Common myeloid progenitor, CD34-positive (primary cell): ENCODE measurements around the gene PIP5KL1.
"Not testable (repeated sequence)": the region's sequence is repeated elsewhere in the genome, so short reads cannot be mapped to it uniquely, and the experiment has no call there.

ENCODE experiments used
- CTCF ChIA-PET: fragments of 350-600 bp; sonication (Branson Sonifier 250); formaldehyde crosslinking; loops from one replicate; lab custom pipeline; 2021; ENCODE audit warnings: antibody characterized with exemption; lab: Charles Lee
- POLR2A ChIA-PET: fragments of 350-600 bp; sonication (Branson Sonifier 250); formaldehyde crosslinking; loops from one replicate; lab custom pipeline; 2021; ENCODE audit warnings: antibody characterized with exemption; lab: Charles Lee
- DNase-seq, 3 donors: peaks; one replicate each; pipeline versions ENCODE4 v3.0.0 to v3.0.0-alpha.2; 2013
- H3K27ac ChIP-seq, 2 experiments: 1 replicate in 1 of 2; 2 replicates in 1 of 2; pipeline ENCODE4 v1.7.0; 2013; ENCODE audit warnings: inconsistent platforms in 2 of 2, low read length in 2 of 2, mild to moderate bottlenecking in 2 of 2, low read depth in 1 of 2, moderate library complexity in 1 of 2; ENCODE audit not compliant: severe bottlenecking in 2 of 2, insufficient read depth in 1 of 2, poor library complexity in 1 of 2
- H3K27me3 ChIP-seq, 5 experiments: replicated peaks in 2 of 5; 1 replicate in 3 of 5; 2 replicates in 2 of 5; pipeline versions ENCODE4 v1.6.1 to v1.7.0; 2013; ENCODE audit warnings: low read length in 4 of 5, mild to moderate bottlenecking in 2 of 5, moderate library complexity in 2 of 5, inconsistent platforms in 1 of 5; ENCODE audit not compliant: insufficient read depth in 5 of 5, control insufficient read depth in 4 of 5
- H3K36me3 ChIP-seq, 4 experiments: 1 replicate in 2 of 4; 2 replicates in 2 of 4; pipeline versions ENCODE4 v1.6.1 to v1.7.0; 2013; ENCODE audit warnings: low read length in 3 of 4, control low read depth in 1 of 4, mild to moderate bottlenecking in 1 of 4; ENCODE audit not compliant: control insufficient read depth in 4 of 4, insufficient read depth in 4 of 4
- H3K4me1 ChIP-seq, 4 experiments: 1 replicate in 3 of 4; 2 replicates in 1 of 4; pipeline versions ENCODE4 v1.6.1 to v1.7.1; 2013; ENCODE audit warnings: low read length in 3 of 4, mild to moderate bottlenecking in 3 of 4, control low read depth in 1 of 4, inconsistent platforms in 1 of 4, moderate library complexity in 1 of 4; ENCODE audit not compliant: control insufficient read depth in 4 of 4, insufficient read depth in 4 of 4; ENCODE audit errors: control extremely low read depth in 1 of 4
- H3K4me3 ChIP-seq, 7 experiments: 1 replicate in 4 of 7; 2 replicates in 3 of 7; pipeline versions ENCODE4 v1.5.1 to v1.7.0; 2013; ENCODE audit warnings: mild to moderate bottlenecking in 7 of 7, low read length in 6 of 7, moderate library complexity in 6 of 7, inconsistent platforms in 2 of 7, low read depth in 2 of 7, control low read depth in 1 of 7; ENCODE audit not compliant: insufficient read depth in 4 of 7, control insufficient read depth in 1 of 7; ENCODE audit errors: extremely low read depth in 1 of 7
- H3K9me3 ChIP-seq, 5 experiments: 1 replicate in 4 of 5; 2 replicates in 1 of 5; pipeline versions ENCODE4 v1.6.1 to v1.7.1; 2013; ENCODE audit warnings: low read length in 4 of 5, mild to moderate bottlenecking in 2 of 5, inconsistent platforms in 1 of 5, low read depth in 1 of 5, moderate library complexity in 1 of 5; ENCODE audit not compliant: control insufficient read depth in 4 of 5, insufficient read depth in 2 of 5; ENCODE audit errors: control extremely low read depth in 1 of 5
- WGBS: methylation state at CpG from one replicate; pipeline ENCODE4 v1.1.5; 2013; ENCODE audit not compliant: insufficient coverage; 5-methylcytosine and 5-hydroxymethylcytosine counted together

The PIP5KL1 gene

GRCh38 chr9:127886401-127886972, 44.1 kb downstream of the PIP5KL1 start:
- Histone ChIP-seq H3K4me3 (no peak overlapping the region), H3K9me3 (no peaks in the 10 kb centered on the region), H3K27ac (no peak overlapping the region), H3K27me3 (no peaks in the 10 kb centered on the region), H3K36me3 (peaks cover 5 to 49% (median 26%) of the 10 kb centered on the region in 4 experiments), H3K4me1 (peaks cover 4 to 45% (median 39%) of the 10 kb centered on the region in 4 experiments)
- ChIA-PET CTCF (interaction anchor here (1.6 kb wide), 1 partner anchor 12 kb away, joined by 6 read pairs; no protein-coding TSS in a partner anchor), POLR2A (no interaction called here)
- 99% methylated on average over 15 of the region's 18 CpGs for WGBS
- no peak for DNase-seq

- Histone ChIP-seq H3K27ac (peak overlapping the region in 1 of 2 experiments; percentile 59), H3K36me3 (peaks cover 2 to 44% (median 22%) of the 10 kb centered on the region in 4 experiments), H3K4me3 (peak overlapping the region in 1 of 7 experiments; percentile 23), H3K27me3 (no peaks in the 10 kb centered on the region), H3K4me1 (peaks cover 4 to 45% (median 39%) of the 10 kb centered on the region in 4 experiments), H3K9me3 (no peaks in the 10 kb centered on the region)
- ChIA-PET CTCF (interaction anchor here (0.8 to 2.2 kb wide), 9 partner anchors 9 to 40 kb away, joined by 3 to 15 read pairs (median 4); partner anchors contain the start of genes ENG and ST6GALNAC6), POLR2A (interaction anchor here (0.9 to 1.8 kb wide), 2 partner anchors 13 to 18 kb away, joined by 4 to 7 read pairs; no protein-coding TSS in a partner anchor)
- 86% methylated on average over 8 of the region's 13 CpGs for WGBS
- DNase-seq, result no peak
Measured at GRCh38 chr9:127885508-127886281, 44.9 kb downstream of the PIP5KL1 start.

- no peak for DNase-seq
- Histone ChIP-seq H3K4me3 (peak overlapping the region in 1 of 7 experiments; percentile 23), H3K36me3 (peaks cover 2 to 37% (median 19%) of the 10 kb centered on the region in 4 experiments), H3K27me3 (no peaks in the 10 kb centered on the region), H3K4me1 (peaks cover 4 to 45% (median 39%) of the 10 kb centered on the region in 4 experiments), H3K9me3 (no peaks in the 10 kb centered on the region), H3K27ac (peak overlapping the region in 1 of 2 experiments; percentile 54)
- ChIA-PET CTCF (interaction anchor here (0.7 to 2.2 kb wide), 14 partner anchors 9 to 98 kb away, joined by 3 to 15 read pairs (median 4); partner anchors contain the start of genes ENG, ST6GALNAC4 and ST6GALNAC6), POLR2A (interaction anchor here (0.9 to 1.8 kb wide), 2 partner anchors 14 to 18 kb away, joined by 4 to 7 read pairs; no protein-coding TSS in a partner anchor)
- 67% methylated on average over 11 of the region's 15 CpGs for WGBS
Measured at GRCh38 chr9:127884976-127885490, 45.5 kb downstream of the PIP5KL1 start.

- peak overlapping the region in 1 of 2 experiments; percentile 54 for H3K27ac ChIP-seq
- H3K27me3 ChIP-seq, result no peaks in the 10 kb centered on the region
- ChIA-PET CTCF (interaction anchor here (0.7 to 2.2 kb wide), 13 partner anchors 10 to 100 kb away, joined by 3 to 15 read pairs (median 4); partner anchors contain the start of genes ENG, ST6GALNAC4 and ST6GALNAC6), POLR2A (interaction anchor here (1.8 kb wide), 1 partner anchor 19 kb away, joined by 7 read pairs; no protein-coding TSS in a partner anchor)
- H3K4me3 ChIP-seq, result peak overlapping the region in 3 of 7 experiments; percentile 1 to 45 (median 23)
- peaks cover 4 to 45% (median 39%) of the 10 kb centered on the region in 4 experiments for H3K4me1 ChIP-seq
- peaks cover 2 to 35% (median 18%) of the 10 kb centered on the region in 4 experiments for H3K36me3 ChIP-seq
- DNase-seq, result peak; percentile 94 to 99 (median 98)
- WGBS, result under 1% methylated on average over 11 of the region's 11 CpGs
- H3K9me3 ChIP-seq, result no peaks in the 10 kb centered on the region
Measured at GRCh38 chr9:127884427-127884911, 46.1 kb downstream of the PIP5KL1 start.

DNA sequence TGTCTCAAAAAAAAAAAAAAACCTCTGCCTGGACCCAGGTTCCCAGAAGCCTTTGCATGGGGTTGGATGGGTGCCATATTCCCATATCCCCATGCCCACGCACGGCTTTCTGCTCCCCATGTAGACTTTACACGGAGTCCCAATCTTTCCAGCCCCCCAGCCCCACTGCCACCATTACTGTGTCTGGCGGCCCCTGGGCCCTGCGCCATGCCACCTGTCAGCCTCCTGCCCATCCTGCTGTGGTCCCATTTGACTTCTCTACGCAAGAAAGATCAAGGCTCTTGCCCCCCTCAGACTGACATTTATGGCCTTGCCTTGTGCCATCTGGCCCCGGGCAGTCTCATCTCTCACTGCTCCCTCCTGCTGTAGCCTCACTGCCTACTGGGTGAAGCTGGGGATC, 46.6 kb downstream of the PIP5KL1 start:
- Histone ChIP-seq H3K27me3 (no peaks in the 10 kb centered on the region), H3K4me1 (peaks cover 4 to 45% (median 40%) of the 10 kb centered on the region in 4 experiments), H3K9me3 (no peaks in the 10 kb centered on the region), H3K27ac (no peak overlapping the region), H3K36me3 (peaks cover 2 to 35% (median 17%) of the 10 kb centered on the region in 4 experiments), H3K4me3 (peak overlapping the region in 2 of 7 experiments; percentile 42 to 45)
- ChIA-PET CTCF (interaction anchor here (0.9 to 2.2 kb wide), 4 partner anchors 32 to 99 kb away, joined by 3 to 14 read pairs (median 4); partner anchors contain the start of gene ST6GALNAC4), POLR2A (interaction anchor here (1.8 kb wide), 1 partner anchor 19 kb away, joined by 7 read pairs; no protein-coding TSS in a partner anchor)
- WGBS, result 84% methylated on average over 5 of the region's 7 CpGs
- DNase-seq, result no peak

GRCh38 chr9:127881715-127882114, 48.9 kb downstream of the PIP5KL1 start:
- not testable (repeated sequence) for H3K4me3 ChIP-seq, H3K9me3 ChIP-seq, H3K27ac ChIP-seq, H3K27me3 ChIP-seq, DNase-seq
- peaks cover 2 to 22% (median 5%) of the 10 kb centered on the region in 4 experiments for H3K36me3 ChIP-seq
- ChIA-PET POLR2A (interaction anchor here (0.6 to 2.2 kb wide), 4 partner anchors 17 to 79 kb away, joined by 3 to 13 read pairs (median 4); partner anchors contain the start of genes FPGS, ST6GALNAC4 and ST6GALNAC6), CTCF (interaction anchor here (0.6 to 3.5 kb wide), 14 partner anchors 11 to 146 kb away, joined by 3 to 33 read pairs (median 7); partner anchors contain the start of genes CDK9 and ST6GALNAC4)
- 100% methylated on average over 2 of the region's 3 CpGs for WGBS
- H3K4me1 ChIP-seq, result peaks cover 4 to 61% (median 47%) of the 10 kb centered on the region in 4 experiments
